ACC112 (cell line): ENCODE results near the gene USP27X.
A peak's percentile ranks its signal among the peaks of the same experiment; 100 is the strongest.

Experiments
- H2AFZ ChIP-seq: fragments of 200-600 bp; sonication (generic); one replicate; pipeline ENCODE4 v1.6.0; 2017; ENCODE audit warnings: antibody characterized with exemption, low read length; ENCODE audit not compliant: unreplicated experiment
- H3K27ac ChIP-seq: fragments of 200-600 bp; sonication (generic); 2 replicates; pipeline ENCODE4 v1.5.1; 2014; ENCODE audit warnings: low read depth, mild to moderate bottlenecking, antibody characterized with exemption, low read length, moderate library complexity
- H3K27me3 ChIP-seq: fragments of 200-600 bp; sonication (generic); 2 replicates; pipeline ENCODE4 v1.6.1; 2014; ENCODE audit warnings: mild to moderate bottlenecking, antibody characterized with exemption, low read length, moderate library complexity, mixed read lengths; ENCODE audit not compliant: insufficient read depth
- H3K36me3 ChIP-seq: fragments of 200-600 bp; sonication (generic); 2 replicates; pipeline ENCODE4 v1.6.1; 2016; ENCODE audit warnings: mild to moderate bottlenecking, antibody characterized with exemption, low read length, moderate library complexity, mixed read lengths; ENCODE audit not compliant: insufficient read depth
- H3K4me1 ChIP-seq: fragments of 200-600 bp; sonication (generic); one replicate; pipeline ENCODE4 v1.6.1; 2016; ENCODE audit warnings: low read length, mixed read lengths; ENCODE audit not compliant: insufficient read depth, unreplicated experiment, control insufficient read depth
- H3K4me3 ChIP-seq: fragments of 200-600 bp; sonication (generic); 2 replicates; pipeline ENCODE4 v1.5.1; 2014; ENCODE audit warnings: mild to moderate bottlenecking, low read depth, low read length
- H3K79me2 ChIP-seq: fragments of 200-600 bp; sonication (generic); one replicate; pipeline ENCODE4 v1.6.0; 2016; ENCODE audit warnings: low read length; ENCODE audit not compliant: control insufficient read depth, unreplicated experiment, insufficient read depth

Gene USP27X

GRCh38 chrX:49922291-49923241 lies 43.3 kb downstream of the USP27X start, which contains the start of gene CLCN5:
TSS of gene CLCN5 (plus strand) at chrX:49922596. CDS start at chrX:49925299, 2,703 bp downstream.
- Histone ChIP-seq H3K4me1 (no peaks in the 10 kb centered on the region), H3K36me3 (no peaks in the 10 kb centered on the region), H3K4me3 (peak within 1 kb of the TSS; percentile 93), H2AFZ (peak within 1 kb of the TSS; percentile 81), H3K79me2 (no peaks in the 10 kb centered on the region), H3K27ac (peak within 1 kb of the TSS; percentile 74; the same call in 1 of the 2 replicates), H3K27me3 (no peaks in the 10 kb centered on the region)

- Histone ChIP-seq H3K27me3 (no peaks in the 10 kb centered on the region), H3K79me2 (no peaks in the 10 kb centered on the region), H3K4me3 (no peak overlapping the region), H3K4me1 (no peaks in the 10 kb centered on the region), H3K27ac (no peak overlapping the region), H2AFZ (no peak overlapping the region), H3K36me3 (no peaks in the 10 kb centered on the region)
Measured at GRCh38 chrX:49925176-49925575, 45.9 kb downstream of the USP27X start.

- H3K36me3 ChIP-seq = no peaks in the 10 kb centered on the region
- no peak overlapping the region for H3K4me3 ChIP-seq
- H3K79me2 ChIP-seq = no peaks in the 10 kb centered on the region
- no peaks in the 10 kb centered on the region for H3K27me3 ChIP-seq
- H3K4me1 ChIP-seq = peaks cover 8% of the 10 kb centered on the region
- H2AFZ ChIP-seq = no peak overlapping the region
- no peak overlapping the region for H3K27ac ChIP-seq
Measured at GRCh38 chrX:49930039-49930438, 50.8 kb downstream of the USP27X start.
